Head of caudate nucleus (tissue), 42 donors: ENCODE data around the gene SRRM2.

Experiments
- DNase-seq, 42 donors: peaks; one replicate each; pipeline versions ENCODE4 v3.0.0 to v3.0.0-alpha.2; 2020 to 2021; ENCODE audit warnings: mixed read lengths in 7 of 42
- intact Hi-C: fragments of 100-400 bp; cut with DNase I; formaldehyde crosslinking; loops from one replicate; pipeline ENCODE4 v1.15.0; 2022

Gene SRRM2

DNA sequence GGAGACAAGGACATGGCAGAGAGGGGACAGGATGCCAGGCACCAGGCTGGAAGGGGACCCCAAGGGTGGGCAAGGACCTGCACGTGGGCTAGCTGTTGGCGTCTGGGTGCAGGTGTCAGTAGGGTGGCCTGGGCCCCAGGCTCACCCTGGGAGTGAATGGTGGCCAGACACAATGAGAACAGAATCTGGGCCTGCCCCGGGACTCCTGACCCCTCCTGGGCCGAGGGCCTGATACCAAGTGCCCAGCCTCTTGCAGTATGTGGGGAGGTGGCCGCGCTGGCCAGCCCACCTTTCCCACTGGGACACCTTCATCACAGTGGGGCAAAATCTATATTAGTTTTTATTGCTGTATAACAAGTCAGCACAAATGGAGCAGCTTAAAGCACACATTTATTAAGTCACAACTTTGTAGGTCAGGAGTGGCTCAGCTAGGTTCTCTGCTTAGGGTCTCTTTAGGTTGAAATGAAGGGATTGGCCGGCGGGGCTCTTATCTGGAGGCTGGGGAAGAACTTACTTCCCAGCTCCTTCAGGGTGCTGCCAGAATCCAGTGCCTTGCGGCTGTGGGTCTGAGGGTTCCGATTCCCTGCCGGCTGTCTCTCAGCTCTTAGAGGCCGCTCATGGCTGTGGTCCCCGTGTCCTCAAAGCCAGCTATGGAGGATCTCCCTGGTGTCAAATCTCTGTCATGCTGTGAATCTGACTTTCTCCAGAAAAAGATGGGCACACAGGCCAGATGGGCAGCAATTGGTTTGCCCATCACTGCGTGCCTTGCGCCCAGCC is 31.3 kb downstream of the SRRM2 start:
- DNase-seq, result peak in 3 of 42 donors; percentile 2 to 23 (median 12)
- intact Hi-C loops, result loop anchor here (10.0 kb wide), 1 partner anchor 81 kb away; no protein-coding TSS in a partner anchor

DNA sequence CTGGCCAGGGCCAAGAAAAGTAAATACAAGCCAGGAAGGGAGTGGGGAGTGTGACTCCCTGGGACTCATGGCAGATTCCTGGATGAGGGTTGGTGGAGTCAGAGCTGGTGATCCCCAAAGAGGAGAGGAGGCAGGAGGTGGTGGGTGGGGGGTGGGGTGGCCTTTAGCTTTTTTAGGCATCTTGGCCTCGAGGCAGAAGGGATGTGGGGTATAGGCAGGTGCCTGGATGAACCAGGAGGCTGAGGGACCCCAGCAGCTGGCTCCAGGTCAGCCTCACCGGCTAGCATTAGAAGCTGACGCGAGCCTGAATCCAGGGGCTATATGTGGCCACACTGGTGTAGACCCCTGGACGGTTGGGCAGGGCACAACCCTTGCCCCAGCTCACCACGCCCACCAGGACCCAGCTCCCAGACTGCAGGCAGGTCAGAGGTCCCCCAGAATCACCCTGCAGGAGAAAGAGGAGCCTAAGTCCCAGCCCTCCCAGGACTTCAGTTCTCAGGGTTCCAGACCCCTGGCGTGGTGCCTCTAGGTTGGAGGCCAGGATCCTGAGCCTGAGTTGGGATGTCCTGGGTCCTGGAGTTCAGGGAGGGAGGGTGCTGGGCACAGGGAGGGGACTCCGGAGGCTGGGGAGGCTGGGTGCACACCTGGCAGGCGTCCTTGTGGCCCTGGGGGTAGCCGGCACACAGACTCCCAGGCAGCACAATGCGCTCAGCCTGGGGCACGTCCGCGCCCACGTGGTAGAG is 32.1 kb downstream of the SRRM2 start:
- peak in 3 of 42 donors; percentile 0 to 13 (median 2) for DNase-seq
- intact Hi-C loops, result loop anchor here (10.0 kb wide), 1 partner anchor 80 kb away; no protein-coding TSS in a partner anchor

GRCh38 chr16:2785101-2785991 is 32.9 kb downstream of the SRRM2 start:
- intact Hi-C loops, result loop anchor here (10.0 kb wide), 1 partner anchor 79 kb away; no protein-coding TSS in a partner anchor
- peak in 5 of 42 donors; percentile 11 to 43 (median 22) for DNase-seq

DNA sequence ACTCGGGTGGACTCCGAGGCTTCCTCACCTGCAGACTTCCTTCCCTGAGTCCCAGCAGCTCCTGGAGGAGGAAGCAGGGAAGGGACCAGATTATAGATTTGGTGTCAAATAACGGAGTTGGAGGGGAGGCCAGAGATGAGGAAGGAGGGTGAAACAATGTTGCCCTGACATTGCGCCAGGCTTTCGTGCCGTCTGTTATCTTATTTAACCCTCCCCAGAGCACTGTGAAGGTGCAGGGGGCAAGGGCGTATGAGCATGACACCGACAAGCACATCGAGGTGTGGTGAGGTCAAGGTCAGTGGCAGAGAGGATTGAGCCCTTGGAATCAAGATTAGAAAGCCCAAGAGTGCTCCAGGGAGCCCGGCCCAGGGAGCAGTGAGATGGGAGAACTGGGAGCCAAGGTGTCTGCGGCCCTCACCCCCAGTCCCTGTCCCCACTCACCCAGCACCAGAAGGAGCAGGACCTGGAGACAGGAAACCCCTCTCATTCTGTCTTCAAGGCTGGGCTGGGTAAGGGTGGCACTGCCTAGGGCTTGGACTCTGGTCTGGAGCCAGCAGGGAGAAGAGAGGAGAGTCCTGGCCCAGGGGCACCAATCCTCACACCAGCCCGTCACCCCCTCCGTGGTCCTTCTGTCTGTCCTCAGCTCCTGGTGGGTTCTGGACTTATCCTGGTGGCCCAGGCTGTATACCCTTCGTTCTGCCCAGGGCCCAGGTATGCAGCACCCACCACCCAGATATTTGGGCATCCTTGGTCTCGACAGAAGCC is 33.8 kb downstream of the SRRM2 start:
- DNase-seq, result peak in 1 of 42 donors; percentile 5
- intact Hi-C loops, result loop anchor here (10.0 kb wide), 1 partner anchor 79 kb away; no protein-coding TSS in a partner anchor

GRCh38 chr16:2786826-2787151 is 34.4 kb downstream of the SRRM2 start:
- no peak for DNase-seq
- intact Hi-C loops, result loop anchor here (10.0 kb wide), 1 partner anchor 78 kb away; no protein-coding TSS in a partner anchor

DNA sequence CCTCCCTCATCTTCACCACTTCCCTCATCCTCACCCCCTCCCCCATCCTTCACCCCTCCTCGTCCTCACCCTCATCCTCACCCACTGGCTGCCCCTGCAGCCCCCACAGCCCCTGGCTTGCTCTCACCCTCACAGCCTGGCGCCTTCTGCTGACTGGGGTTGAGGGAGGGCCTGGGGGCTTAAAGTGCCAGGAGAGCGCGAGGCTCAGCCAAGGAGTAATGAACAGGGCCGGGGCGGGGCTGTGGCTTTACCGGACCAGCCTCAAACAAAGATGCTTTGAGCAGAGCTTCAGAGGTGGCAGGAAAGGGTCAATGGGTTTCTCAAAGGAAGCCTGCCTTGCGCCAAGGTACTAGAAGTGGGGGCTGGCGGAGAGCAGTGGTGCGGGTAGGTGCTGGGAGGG is 35.0 kb downstream of the SRRM2 start, which contains the start of gene PRSS33:
Gene PRSS33, minus strand, starts transcription at position 155 of the 400 bp plus-strand sequence. CDS start 1,013 bp downstream, outside the sequence.
- intact Hi-C loops, result loop anchor here (10.0 kb wide), 1 partner anchor 77 kb away; no protein-coding TSS in a partner anchor
- DNase-seq, result peak in 1 of 42 donors; percentile 11

DNA sequence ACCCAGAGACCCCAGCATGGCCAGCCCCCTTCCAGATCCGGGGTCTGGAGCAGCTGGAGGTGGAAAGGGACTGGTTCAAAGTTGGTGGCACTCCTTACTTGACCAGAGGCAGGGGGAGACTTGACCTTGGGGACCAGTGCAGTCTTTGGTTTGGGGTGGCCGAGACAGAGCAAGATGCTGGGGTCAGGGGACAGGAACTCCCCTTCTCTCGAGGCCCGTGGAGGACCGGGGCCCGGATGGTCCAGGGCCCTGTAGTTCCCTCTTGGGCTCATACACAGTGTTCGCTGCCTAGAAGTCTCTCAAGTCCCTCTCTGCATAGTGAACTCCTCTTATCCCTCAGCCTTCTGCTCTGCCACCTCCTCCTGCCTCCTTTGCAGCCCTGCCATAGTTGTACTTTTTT is 35.5 kb downstream of the SRRM2 start:
- peak in 1 of 42 donors; percentile 15 for DNase-seq
- intact Hi-C loops, result loop anchor here (10.0 kb wide), 1 partner anchor 77 kb away; no protein-coding TSS in a partner anchor

DNA sequence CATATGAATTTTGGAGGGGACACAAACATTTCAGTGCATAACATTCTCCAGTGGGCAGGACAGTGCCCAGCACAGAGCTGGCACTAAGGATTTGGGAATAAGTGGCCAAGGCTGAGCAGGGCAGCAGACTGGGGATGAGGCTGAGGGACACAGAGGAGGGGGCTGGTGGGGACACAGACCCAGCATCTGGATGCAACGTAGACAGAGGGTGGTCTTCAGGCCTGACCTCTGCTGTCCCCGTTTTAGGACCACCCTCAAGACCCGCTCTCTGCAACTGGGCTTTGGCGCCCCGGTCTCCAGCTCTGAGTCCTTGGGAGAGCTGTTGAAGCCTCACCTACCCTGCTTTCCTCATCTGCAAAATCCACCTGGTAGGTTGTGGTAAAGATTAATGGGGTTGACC is 38.2 kb downstream of the SRRM2 start:
- intact Hi-C loops, result no loop called here

GRCh38 chr16:2791174-2791573 is 38.7 kb downstream of the SRRM2 start:
- intact Hi-C loops, result no loop called here
- DNase-seq, result no peak

More for the DNA sequence above, 38.2 kb downstream of the SRRM2 start:
- DNase-seq, result no peak

GRCh38 chr16:2792940-2793339 is 40.5 kb downstream of the SRRM2 start:
- intact Hi-C loops, result no loop called here
- DNase-seq, result no peak

DNA sequence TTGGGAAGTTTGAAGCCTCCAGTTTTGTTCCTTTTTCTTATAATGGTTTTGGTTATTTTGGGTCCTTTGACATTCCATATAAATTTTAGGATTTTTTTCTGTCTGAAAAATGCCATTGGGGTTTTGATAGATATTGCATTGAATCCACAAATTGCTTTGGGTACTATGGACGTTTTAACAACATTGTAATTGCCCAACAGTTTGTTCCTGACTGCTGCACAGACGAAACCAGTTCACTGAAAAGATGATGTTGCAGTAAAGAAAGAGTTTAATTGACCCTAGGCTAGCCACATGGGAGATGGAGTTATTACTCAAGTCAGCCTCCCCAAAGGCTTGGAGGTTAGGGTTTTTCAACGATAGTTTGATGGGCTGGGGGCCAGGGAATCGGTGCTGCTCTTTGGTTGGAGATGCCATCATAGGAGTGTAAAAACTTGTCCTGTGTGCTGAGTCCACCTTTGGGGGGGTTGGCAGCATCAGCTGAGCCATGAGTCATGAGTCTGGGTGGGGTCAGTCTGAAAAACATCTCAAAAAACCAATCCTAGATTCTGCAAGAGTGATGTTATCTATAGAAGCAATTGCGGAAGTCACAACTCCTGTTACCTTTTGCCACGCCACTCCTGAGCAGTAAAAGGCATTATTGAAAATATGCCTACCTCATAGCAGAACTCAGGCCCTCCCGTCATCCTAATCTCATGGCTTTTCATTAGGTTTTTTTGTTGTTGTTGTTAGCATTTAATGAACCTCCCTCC is 43.1 kb downstream of the SRRM2 start:
- DNase-seq, result no peak
- intact Hi-C loops, result no loop called here

GRCh38 chr16:2798723-2799204 is 46.3 kb downstream of the SRRM2 start:
- intact Hi-C loops, result no loop called here

GRCh38 chr16:2799205-2799858 is 46.9 kb downstream of the SRRM2 start:
- intact Hi-C loops, result no loop called here
- no peak for DNase-seq

More at GRCh38 chr16:2798723-2799204, 46.3 kb downstream of the SRRM2 start:
- DNase-seq, result no peak

DNA sequence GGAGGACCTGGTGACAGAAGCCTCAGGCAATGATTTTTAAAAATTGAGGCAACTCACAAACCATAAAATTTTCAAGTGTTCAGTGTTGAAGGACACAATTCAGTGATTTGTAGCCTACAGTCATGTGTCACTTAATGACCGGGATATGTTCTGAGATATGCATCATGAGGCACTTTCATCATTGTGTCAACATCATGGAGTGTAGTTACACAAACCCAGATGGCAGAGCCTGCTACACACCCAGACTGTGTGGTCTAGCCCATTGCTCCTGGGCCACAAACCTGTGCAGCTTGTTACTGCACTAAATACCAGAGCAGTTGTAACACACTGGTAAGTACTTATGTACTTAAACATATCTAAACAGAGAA is 47.4 kb downstream of the SRRM2 start:
- intact Hi-C loops, result no loop called here
- DNase-seq, result no peak

- intact Hi-C loops, result no loop called here
- DNase-seq, result no peak
These were observed 51.2 kb downstream of the SRRM2 start for GRCh38 chr16:2803545-2804195.

- DNase-seq, result no peak
- intact Hi-C loops, result no loop called here
These were observed 52.3 kb downstream of the SRRM2 start for GRCh38 chr16:2804728-2805127.
